GM12875 (cell line): Measurements from ENCODE around the gene JAKMIP1.
A peak's percentile ranks its signal among the peaks of the same experiment; 100 is the strongest.
"Not testable (repeated sequence)": the region's sequence is repeated elsewhere in the genome, so short reads cannot be mapped to it uniquely, and the experiment has no call there.

Experiments used
- H3K4me3 ChIP-seq: one replicate; pipeline ENCODE4 v1.5.1; 2011; ENCODE audit warnings: low read depth, low read length, control low read depth
- TF ChIP-seq, protein P1 (sequence below): IDR thresholded peaks from 2 replicates; pipeline ENCODE4 v1.5.1; 2011; ENCODE audit warnings: low read depth, mild to moderate bottlenecking, control low read depth, inconsistent platforms, low read length, moderate library complexity, borderline replicate concordance; ENCODE audit not compliant: insufficient read depth

The JAKMIP1 gene

DNA sequence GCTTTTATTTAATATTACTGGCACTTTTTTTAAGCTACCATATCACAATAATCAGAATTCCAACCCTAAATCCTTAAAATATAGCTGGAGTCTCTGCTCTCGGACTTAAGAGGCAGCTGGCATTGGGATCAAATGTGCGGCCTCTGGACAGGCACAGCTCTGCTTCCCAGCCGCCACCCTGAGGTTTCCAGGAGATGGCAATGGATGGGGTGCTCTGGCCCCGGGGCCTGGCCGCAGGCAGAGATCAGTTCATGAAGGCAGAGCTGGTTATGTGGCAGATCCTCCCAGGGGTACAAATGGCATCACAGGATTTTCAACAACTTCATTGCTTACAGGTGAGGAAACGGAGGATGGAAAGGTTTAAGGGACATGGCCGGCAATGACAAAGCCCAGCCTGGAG lies 57.8 kb downstream of the JAKMIP1 start:
- TF ChIP-seq, protein P1, sequence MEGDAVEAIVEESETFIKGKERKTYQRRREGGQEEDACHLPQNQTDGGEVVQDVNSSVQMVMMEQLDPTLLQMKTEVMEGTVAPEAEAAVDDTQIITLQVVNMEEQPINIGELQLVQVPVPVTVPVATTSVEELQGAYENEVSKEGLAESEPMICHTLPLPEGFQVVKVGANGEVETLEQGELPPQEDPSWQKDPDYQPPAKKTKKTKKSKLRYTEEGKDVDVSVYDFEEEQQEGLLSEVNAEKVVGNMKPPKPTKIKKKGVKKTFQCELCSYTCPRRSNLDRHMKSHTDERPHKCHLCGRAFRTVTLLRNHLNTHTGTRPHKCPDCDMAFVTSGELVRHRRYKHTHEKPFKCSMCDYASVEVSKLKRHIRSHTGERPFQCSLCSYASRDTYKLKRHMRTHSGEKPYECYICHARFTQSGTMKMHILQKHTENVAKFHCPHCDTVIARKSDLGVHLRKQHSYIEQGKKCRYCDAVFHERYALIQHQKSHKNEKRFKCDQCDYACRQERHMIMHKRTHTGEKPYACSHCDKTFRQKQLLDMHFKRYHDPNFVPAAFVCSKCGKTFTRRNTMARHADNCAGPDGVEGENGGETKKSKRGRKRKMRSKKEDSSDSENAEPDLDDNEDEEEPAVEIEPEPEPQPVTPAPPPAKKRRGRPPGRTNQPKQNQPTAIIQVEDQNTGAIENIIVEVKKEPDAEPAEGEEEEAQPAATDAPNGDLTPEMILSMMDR: no peak
- no peak overlapping the region for H3K4me3 ChIP-seq

DNA sequence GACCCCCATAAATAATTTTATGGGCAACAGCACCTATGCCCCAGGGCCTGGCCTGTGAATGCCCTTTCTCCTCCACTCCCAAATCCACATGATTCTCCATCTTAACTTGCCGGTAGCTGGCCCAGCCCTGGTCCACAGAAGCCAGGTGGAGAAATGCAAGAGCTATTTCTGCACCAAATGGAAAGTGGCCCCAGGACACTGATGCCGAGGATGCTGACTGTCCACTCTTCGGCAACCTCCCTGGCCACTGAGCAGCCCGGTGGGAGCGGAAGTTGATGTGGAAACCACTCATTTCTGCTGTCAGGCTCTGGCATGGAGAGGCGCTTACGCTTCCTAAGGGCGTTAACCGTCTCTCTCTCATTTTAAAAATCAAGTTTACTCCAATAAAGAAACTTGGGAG lies 58.8 kb downstream of the JAKMIP1 start:
- H3K4me3 ChIP-seq: no peak overlapping the region
- TF ChIP-seq, protein P1: no peak

DNA sequence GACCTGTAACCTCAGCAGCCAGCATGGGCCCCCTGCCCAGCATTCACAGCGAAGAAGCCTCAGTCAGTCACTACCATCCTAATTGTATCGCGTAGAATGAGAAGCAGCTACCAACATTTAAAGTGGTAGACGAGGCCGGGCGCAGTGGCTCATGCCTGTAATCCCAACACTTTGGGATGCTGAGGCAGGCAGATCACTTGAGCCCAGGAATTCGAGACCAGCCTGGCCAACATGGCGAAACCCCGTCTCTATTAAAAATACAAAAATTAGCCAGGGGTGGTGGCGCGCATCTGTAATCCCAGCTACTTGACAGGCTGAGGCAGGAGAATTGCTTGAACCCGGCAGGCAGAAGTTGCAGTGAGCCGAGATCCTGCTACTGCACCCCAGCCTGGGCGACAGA lies 59.3 kb downstream of the JAKMIP1 start:
- H3K4me3 ChIP-seq: not testable (repeated sequence)

DNA sequence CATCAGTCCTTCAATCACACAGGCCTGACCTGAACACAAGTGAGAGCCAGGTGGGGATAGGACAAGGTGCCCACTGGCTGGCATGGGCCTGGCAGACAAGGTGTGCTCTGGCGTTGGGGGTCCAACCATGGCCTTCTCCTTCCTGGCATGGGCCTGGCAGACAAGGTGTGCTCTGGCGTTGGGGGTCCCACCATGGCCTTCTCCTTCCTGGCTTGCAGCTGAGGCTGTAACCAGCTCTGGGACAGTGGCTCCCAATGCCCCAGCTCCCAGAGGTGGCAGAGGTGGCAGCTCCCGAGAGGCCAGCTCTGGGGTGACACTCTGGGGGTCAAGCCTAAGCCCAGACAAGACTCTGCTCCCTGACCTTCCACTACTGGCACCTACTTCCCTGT lies 62.6 kb downstream of the JAKMIP1 start:
- no peak overlapping the region for H3K4me3 ChIP-seq
- TF ChIP-seq, protein P1: no peak

DNA sequence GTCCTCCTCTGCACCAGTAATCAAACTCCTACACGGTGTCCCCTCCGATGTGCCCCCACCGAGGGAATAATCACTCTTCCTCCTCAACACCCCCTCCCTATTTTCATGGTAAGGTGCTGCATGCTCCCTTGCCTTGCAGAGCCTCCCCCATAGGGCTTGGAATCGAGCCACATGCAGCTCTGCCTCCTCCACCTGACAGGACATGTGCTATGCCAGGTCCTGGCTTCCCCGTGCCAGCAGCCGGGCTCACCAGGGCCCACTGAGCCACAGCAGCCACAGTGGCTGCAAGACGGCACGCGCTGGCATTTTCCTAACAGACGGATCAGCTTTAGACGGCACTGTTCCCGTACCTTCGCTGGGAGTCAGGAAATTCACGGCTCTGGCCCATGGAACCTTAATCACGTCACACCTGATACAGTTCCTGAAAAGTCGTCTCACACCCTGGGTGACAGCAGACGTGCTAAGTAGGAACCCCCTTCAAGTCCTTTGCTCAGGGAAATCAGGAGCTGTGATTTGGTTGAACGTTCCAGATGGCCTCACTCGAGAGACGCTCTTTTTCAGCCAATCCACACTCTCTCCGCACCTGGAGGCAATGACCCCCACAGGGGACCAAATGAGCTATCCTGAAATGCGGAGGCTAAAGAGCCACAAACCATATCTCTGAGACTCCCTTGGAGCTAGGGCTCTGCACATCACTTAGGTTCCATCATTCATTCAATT lies 63.2 kb downstream of the JAKMIP1 start:
- H3K4me3 ChIP-seq: no peak overlapping the region
- TF ChIP-seq, protein P1: no peak

DNA sequence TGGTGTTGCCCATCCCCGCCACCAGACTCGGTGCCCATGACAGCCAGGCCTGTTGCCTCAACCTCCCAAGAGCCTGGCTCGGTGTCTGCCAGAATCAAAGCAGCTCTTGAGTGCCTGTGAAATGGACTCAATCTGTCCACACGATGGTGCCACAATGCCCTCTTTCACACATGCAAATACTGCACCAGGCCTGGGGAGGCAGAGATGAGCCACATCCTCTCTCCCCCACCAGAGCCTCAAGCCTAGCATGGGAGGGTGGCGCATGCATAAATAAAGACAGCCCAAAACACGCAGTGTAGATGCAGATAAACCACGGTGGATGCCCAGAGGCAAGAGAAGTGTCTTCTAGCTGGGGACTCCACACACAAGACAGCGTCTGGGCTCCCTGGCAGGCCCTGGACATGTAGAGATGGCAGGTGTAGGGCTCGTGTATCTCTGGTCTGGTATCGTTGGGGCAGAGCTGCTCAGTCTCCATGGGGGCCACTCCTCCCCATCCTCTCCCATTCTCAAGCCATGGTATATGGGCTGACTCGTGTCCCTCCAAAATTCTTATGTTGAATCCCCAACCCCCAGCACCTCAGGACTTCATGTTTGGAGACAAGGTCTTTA lies 65.6 kb downstream of the JAKMIP1 start:
- TF ChIP-seq, protein P1: peak; percentile 82
- H3K4me3 ChIP-seq: no peak overlapping the region

DNA sequence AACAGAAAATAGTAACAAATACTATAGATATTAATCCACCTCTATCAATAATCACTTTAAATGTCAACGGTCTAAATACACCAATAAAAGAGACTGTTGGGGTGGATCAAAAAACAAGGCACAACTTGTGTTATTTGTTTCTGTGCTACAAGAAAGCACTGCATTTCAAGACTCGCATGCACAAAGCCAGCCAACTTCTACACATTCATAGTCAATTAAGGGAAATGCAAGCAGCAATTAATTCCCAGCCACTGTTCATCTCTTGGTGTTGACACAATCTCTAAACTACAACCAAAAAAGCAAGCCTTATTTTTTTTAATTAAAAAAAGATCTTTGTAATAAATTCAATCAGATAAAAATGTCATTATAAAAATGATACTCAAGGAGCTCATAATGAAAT lies 67.6 kb downstream of the JAKMIP1 start:
- no peak overlapping the region for H3K4me3 ChIP-seq

More for the DNA sequence above, 67.6 kb downstream of the JAKMIP1 start:
- TF ChIP-seq, protein P1: no peak
